Hepatocyte (in vitro differentiated cells): ENCODE results near the gene NBAS. TPM values are rescaled to one million over a fixed set of nuclear protein-coding genes. Genes with fewer than 3 reads are reported as not detected.

ENCODE experiments used
- DNase-seq: peaks from one replicate; pipeline ENCODE4 v3.0.0-alpha.2; 2016; ENCODE audit warnings: low spot score
- H2AFZ ChIP-seq: fragments of 200-600 bp; sonication (generic); 2 replicates; pipeline ENCODE4 v1.6.0; 2016; ENCODE audit warnings: antibody characterized with exemption, mild to moderate bottlenecking
- H3K27ac ChIP-seq: fragments of 200-600 bp; sonication (generic); 2 replicates; pipeline ENCODE4 v1.5.1; 2016; ENCODE audit warnings: mild to moderate bottlenecking
- H3K27me3 ChIP-seq: fragments of 200-600 bp; sonication (generic); 2 replicates; pipeline ENCODE4 v1.6.1; 2016
- H3K36me3 ChIP-seq: fragments of 200-600 bp; sonication (generic); replicated peaks from 2 replicates; pipeline ENCODE4 v1.5.1; 2016; ENCODE audit warnings: low read depth; ENCODE audit not compliant: insufficient read depth
- H3K4me1 ChIP-seq: fragments of 200-600 bp; sonication (generic); 2 replicates; pipeline ENCODE4 v1.5.1; 2016; ENCODE audit warnings: mild to moderate bottlenecking, moderate library complexity; ENCODE audit not compliant: insufficient read depth
- H3K4me2 ChIP-seq: fragments of 200-600 bp; sonication (generic); 2 replicates; pipeline ENCODE4 v1.6.0; 2016
- H3K4me3 ChIP-seq: fragments of 200-600 bp; sonication (generic); 2 replicates; pipeline ENCODE4 v1.5.1; 2016; ENCODE audit warnings: mild to moderate bottlenecking
- H3K79me2 ChIP-seq: fragments of 200-600 bp; sonication (generic); 2 replicates; pipeline ENCODE4 v1.6.0; 2017; ENCODE audit warnings: mild to moderate bottlenecking
- H3K9me2 ChIP-seq: fragments of 200-600 bp; sonication (generic); replicated peaks from 2 replicates; pipeline ENCODE4 v1.6.0; 2017; ENCODE audit warnings: mild to moderate bottlenecking; ENCODE audit not compliant: insufficient read depth
- H3K9me3 ChIP-seq: fragments of 200-600 bp; sonication (generic); 2 replicates; pipeline ENCODE4 v1.5.1; 2016; ENCODE audit warnings: low read depth, mild to moderate bottlenecking
- H4K20me1 ChIP-seq: fragments of 200-600 bp; sonication (generic); 2 replicates; pipeline ENCODE4 v1.6.0; 2016; ENCODE audit warnings: mild to moderate bottlenecking; ENCODE audit not compliant: insufficient read depth, poor library complexity, severe bottlenecking
- EZH2 ChIP-seq: fragments of 200-600 bp; sonication (generic); IDR thresholded peaks from 2 replicates; pipeline ENCODE4 v1.6.1; 2016; ENCODE audit warnings: antibody characterized with exemption, mild to moderate bottlenecking, borderline replicate concordance
- EZH2phosphoT487 ChIP-seq: fragments of 200-600 bp; sonication (generic); IDR thresholded peaks from one replicate; pipeline ENCODE4 v1.6.1; 2018; ENCODE audit warnings: antibody characterized with exemption, mild to moderate bottlenecking, low read depth, moderate library complexity; ENCODE audit not compliant: unreplicated experiment, severe bottlenecking
- WGBS: methylation state at CpG from one replicate; pipeline ENCODE4 v1.1.6; 2016; ENCODE audit warnings: low lambda C conversion rate; ENCODE audit errors: missing lambda C conversion rate; 5-methylcytosine and 5-hydroxymethylcytosine counted together
- polyA plus RNA-seq: library from polyadenylated mRNA; unstranded; fragments of >200 nt; fragmentation: Nextera tagmentation; extraction: Ambion mirVana; gene quantifications from 2 replicates; pipeline ENCODE4 v1.2.1, GENCODE V29; 2016
- total RNA-seq: library from RNA; depleted of rRNA; stranded (reverse); fragments of >200 nt; gene quantifications from 2 replicates; pipeline ENCODE4 v1.2.3, GENCODE V29; 2014
- TF ChIP-seq, protein P1 (sequence below): fragments of 200-600 bp; sonication (generic); IDR thresholded peaks from 2 replicates; pipeline ENCODE4 v1.5.1; 2016; ENCODE audit warnings: antibody characterized with exemption, mild to moderate bottlenecking; ENCODE audit not compliant: poor library complexity

NBAS gene
- total and polyA plus RNA-seq, 2 experiments from 2014 or later, result 20.8 to 47.2 TPM

DNA sequence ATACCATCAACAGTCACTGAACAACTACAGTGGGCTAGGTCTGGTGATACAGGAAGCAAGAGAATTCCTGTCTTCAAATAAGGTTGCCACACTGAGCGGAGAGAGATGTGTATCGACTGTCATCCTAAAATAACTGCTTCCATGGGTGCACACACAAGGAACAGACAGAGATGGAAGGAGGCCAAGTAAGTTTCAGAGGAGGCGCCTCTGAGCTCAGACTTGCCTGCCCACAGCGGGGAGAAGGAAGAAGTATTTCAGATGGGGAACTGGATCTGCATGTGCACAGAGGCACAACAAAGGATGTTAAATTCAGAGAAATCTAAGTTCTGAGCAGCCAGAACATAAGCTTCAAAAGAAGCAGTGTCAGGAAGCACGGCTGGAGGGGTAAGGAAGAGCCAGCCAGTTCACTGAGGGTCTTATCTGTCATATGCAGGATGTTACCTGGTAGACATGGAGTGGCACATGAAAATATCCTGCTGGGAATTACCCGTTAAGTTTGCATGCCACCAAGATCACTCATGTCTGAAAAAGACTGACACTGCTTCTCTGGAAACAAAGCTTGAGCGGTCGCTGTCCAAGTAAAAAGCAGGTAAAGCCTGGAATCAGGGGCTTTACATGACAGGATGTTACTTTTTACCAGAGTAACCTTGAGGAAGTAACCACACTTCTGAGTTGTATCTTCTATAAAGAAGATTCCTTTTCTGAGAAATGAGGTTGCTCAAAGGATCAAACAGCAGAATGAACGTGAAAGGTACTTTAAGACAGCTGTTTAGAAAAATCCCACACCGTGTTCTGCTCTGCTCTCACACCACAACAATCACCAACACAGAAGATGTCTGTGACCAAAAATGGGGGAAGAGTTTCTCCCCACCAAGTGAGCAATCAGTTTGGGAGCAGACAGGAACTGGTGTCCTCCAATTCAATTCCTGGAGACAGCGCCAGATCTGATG lies 260.2 kb downstream of the NBAS start:
- TF ChIP-seq, protein P1, sequence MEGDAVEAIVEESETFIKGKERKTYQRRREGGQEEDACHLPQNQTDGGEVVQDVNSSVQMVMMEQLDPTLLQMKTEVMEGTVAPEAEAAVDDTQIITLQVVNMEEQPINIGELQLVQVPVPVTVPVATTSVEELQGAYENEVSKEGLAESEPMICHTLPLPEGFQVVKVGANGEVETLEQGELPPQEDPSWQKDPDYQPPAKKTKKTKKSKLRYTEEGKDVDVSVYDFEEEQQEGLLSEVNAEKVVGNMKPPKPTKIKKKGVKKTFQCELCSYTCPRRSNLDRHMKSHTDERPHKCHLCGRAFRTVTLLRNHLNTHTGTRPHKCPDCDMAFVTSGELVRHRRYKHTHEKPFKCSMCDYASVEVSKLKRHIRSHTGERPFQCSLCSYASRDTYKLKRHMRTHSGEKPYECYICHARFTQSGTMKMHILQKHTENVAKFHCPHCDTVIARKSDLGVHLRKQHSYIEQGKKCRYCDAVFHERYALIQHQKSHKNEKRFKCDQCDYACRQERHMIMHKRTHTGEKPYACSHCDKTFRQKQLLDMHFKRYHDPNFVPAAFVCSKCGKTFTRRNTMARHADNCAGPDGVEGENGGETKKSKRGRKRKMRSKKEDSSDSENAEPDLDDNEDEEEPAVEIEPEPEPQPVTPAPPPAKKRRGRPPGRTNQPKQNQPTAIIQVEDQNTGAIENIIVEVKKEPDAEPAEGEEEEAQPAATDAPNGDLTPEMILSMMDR, result no peak
- TF ChIP-seq EZH2phosphoT487 (no peak), EZH2 (no peak)
- Histone ChIP-seq H3K36me3 (no peaks in the 10 kb centered on the region), H3K9me3 (no peaks in the 10 kb centered on the region), H3K4me1 (no peaks in the 10 kb centered on the region), H3K4me3 (no peak overlapping the region), H3K79me2 (no peaks in the 10 kb centered on the region), H2AFZ (no peak overlapping the region), H3K27ac (no peak overlapping the region), H3K9me2 (no peaks in the 10 kb centered on the region), H3K27me3 (no peaks in the 10 kb centered on the region), H4K20me1 (no peaks in the 10 kb centered on the region), H3K4me2 (no peak overlapping the region)
- no peak for DNase-seq
- WGBS, result 85% methylated on average over 11 of the region's 11 CpGs

DNA sequence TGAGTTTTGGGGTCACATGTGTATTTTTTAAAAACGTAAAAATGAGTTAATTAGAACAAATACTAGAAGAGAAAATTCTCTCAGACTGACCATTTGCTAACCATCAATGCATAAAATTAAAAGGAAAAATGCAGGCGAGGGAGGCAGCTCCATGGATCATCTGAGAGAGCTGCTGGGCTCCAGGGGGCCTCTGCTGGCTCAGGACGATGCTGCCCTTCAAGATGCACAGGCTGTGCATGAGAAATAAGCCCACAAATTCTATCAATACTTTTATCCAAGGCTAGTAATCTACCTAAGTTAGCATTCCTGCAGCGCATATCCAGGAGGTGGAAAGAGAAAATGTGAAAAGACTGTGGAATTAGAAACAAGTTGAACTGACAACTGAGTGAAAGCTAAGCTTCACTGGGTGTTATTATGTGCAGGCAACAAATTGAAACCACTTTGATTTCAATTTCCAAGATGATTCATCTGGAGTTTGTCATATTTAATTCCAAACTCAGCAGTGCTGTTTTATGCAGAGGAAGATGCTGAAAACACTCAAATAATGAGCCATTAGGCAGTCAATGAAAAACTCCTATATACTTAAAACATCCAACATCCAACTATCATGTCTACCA lies 261.1 kb downstream of the NBAS start:
- 92% methylated on average over 4 of the region's 4 CpGs for whole genome bisulfite sequencing

DNA sequence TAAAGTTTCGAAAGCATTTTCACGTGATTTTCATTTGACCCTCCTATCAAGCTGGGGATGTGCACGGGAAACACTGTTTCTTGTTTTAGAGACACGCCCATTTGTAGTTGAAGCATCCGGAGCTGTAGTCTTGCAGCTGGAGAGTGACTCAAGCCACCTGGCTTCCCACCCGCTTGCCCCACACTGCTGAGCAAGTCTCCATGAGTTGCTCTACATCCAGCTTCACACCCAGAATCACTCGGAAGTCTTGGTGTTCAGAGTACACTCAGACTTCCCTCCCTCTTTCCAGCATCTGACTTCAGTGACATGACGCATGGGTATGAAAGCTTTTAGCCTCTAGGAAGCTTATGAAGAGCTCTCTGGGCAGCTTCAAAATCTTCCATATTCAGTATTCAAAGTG lies 262.4 kb downstream of the NBAS start:
- no peak for DNase-seq
- H3K4me1 ChIP-seq, result no peaks in the 10 kb centered on the region
- H3K9me3 ChIP-seq, result no peaks in the 10 kb centered on the region
- H3K27ac ChIP-seq, result no peak overlapping the region
- H3K27me3 ChIP-seq, result no peaks in the 10 kb centered on the region
- no peak for TF ChIP-seq EZH2
- H3K79me2 ChIP-seq, result no peaks in the 10 kb centered on the region
- no peak overlapping the region for H3K4me2 ChIP-seq
- no peak overlapping the region for H3K4me3 ChIP-seq
- H2AFZ ChIP-seq, result no peak overlapping the region
- H3K36me3 ChIP-seq, result no peaks in the 10 kb centered on the region
- H3K9me2 ChIP-seq, result no peaks in the 10 kb centered on the region
- no peaks in the 10 kb centered on the region for H4K20me1 ChIP-seq
- 88% methylated on average over 8 of the region's 8 CpGs for WGBS

More for the DNA sequence above, 261.1 kb downstream of the NBAS start:
- no peaks in the 10 kb centered on the region for H3K9me2 ChIP-seq
- TF ChIP-seq EZH2phosphoT487, result no peak
- TF ChIP-seq, protein P1, result no peak
- H2AFZ ChIP-seq, result no peak overlapping the region
- no peaks in the 10 kb centered on the region for H3K79me2 ChIP-seq
- no peaks in the 10 kb centered on the region for H3K9me3 ChIP-seq
- no peaks in the 10 kb centered on the region for H3K4me1 ChIP-seq
- H3K4me3 ChIP-seq, result no peak overlapping the region
- H3K36me3 ChIP-seq, result no peaks in the 10 kb centered on the region
- DNase-seq, result no peak
- no peaks in the 10 kb centered on the region for H4K20me1 ChIP-seq
- no peaks in the 10 kb centered on the region for H3K27me3 ChIP-seq
- H3K27ac ChIP-seq, result no peak overlapping the region
- H3K4me2 ChIP-seq, result no peak overlapping the region
